RWPE2 (cell line): ENCODE results near the gene PTCD2.

Source experiments
- ATAC-seq: fragments of 200-7000 bp; cut with Tn5 transposase; 3 replicates; pipeline ENCODE4 v1.9.1; 2021; ENCODE audit warnings: low read depth
- DNase-seq: peaks from one replicate; pipeline ENCODE4 v3.0.0-alpha.2; 2020; ENCODE audit warnings: low spot score
- H3K27ac ChIP-seq: fragments of 450-650 bp; 2 replicates; pipeline ENCODE4 v1.5.1; 2017; ENCODE audit warnings: mild to moderate bottlenecking; ENCODE audit not compliant: poor library complexity, severe bottlenecking
- H3K27me3 ChIP-seq: fragments of 250-450 bp; sonication (Bioruptor Pico); 2 replicates; pipeline ENCODE4 v1.5.1; 2021; ENCODE audit warnings: mild to moderate bottlenecking, moderate library complexity; ENCODE audit not compliant: insufficient read depth, poor library complexity, severe bottlenecking
- H3K36me3 ChIP-seq: fragments of 250-450 bp; sonication (Bioruptor Pico); 2 replicates; pipeline ENCODE4 v1.5.1; 2020; ENCODE audit warnings: low read depth, mild to moderate bottlenecking, moderate library complexity
- H3K4me1 ChIP-seq: fragments of 250-450 bp; sonication (Bioruptor Pico); 2 replicates; pipeline ENCODE4 v1.5.1; 2021; ENCODE audit warnings: mild to moderate bottlenecking, moderate library complexity; ENCODE audit not compliant: insufficient read depth, poor library complexity, severe bottlenecking
- H3K4me3 ChIP-seq: fragments of 250-450 bp; sonication (Bioruptor Pico); 2 replicates; pipeline ENCODE4 v1.5.1; 2021; ENCODE audit warnings: mild to moderate bottlenecking, moderate library complexity; ENCODE audit not compliant: severe bottlenecking
- H3K9me3 ChIP-seq: fragments of 250-450 bp; sonication (Bioruptor Pico); 2 replicates; pipeline ENCODE4 v1.5.1; 2021; ENCODE audit warnings: mild to moderate bottlenecking, moderate library complexity; ENCODE audit not compliant: severe bottlenecking
- TF ChIP-seq, protein P1 (sequence below): fragments of 450-650 bp; IDR thresholded peaks from one replicate; pipeline ENCODE4 v1.5.1; 2017; ENCODE audit warnings: mild to moderate bottlenecking, moderate library complexity; ENCODE audit not compliant: poor library complexity, severe bottlenecking

Gene PTCD2

DNA sequence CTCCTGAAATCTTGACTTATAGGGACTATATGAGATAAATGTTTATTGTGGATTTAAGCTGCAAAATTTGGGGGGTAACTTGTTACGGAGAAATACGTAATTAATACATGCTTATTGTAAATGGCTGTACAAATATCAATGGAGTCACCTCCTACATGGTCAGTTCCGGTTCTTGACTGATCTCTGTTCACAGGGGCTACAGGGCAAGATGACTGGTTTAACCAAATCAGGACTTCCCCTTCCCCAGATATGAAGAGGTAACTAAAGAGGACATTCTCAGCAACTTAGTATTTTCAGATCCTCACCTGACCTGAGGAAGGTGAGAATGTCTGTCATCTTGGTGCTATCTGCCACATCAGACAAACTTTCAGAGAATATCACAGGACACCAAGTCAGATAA is 54.7 kb downstream of the PTCD2 start:
- ATAC-seq = no peak
- Histone ChIP-seq H3K9me3 (no peaks in the 10 kb centered on the region), H3K4me1 (peaks cover 20% of the 10 kb centered on the region)

DNA sequence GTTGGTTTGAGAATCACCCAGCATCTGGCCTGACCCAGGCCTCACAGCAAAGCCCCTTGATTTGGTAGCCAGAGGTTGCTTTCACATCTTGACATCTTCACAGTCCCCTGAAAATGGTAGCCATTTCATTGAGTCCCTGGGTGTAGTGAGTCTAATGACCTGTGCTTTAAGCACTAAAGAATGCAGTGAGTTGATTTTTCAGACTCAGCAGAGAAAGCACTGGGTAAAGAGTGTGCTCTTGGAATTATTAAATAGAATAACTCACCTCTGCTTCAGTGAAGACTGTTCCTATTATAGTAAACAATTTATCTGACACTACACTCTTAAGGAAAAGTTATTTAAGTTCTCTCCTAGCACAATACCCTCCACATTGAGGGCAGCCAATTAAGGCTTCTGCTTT is 56.2 kb downstream of the PTCD2 start:
- Histone ChIP-seq H3K9me3 (no peaks in the 10 kb centered on the region), H3K4me3 (no peak overlapping the region), H3K4me1 (peaks cover 35% of the 10 kb centered on the region), H3K36me3 (no peaks in the 10 kb centered on the region), H3K27ac (no peak overlapping the region), H3K27me3 (no peaks in the 10 kb centered on the region)
- DNase-seq = no peak
- TF ChIP-seq, protein P1, sequence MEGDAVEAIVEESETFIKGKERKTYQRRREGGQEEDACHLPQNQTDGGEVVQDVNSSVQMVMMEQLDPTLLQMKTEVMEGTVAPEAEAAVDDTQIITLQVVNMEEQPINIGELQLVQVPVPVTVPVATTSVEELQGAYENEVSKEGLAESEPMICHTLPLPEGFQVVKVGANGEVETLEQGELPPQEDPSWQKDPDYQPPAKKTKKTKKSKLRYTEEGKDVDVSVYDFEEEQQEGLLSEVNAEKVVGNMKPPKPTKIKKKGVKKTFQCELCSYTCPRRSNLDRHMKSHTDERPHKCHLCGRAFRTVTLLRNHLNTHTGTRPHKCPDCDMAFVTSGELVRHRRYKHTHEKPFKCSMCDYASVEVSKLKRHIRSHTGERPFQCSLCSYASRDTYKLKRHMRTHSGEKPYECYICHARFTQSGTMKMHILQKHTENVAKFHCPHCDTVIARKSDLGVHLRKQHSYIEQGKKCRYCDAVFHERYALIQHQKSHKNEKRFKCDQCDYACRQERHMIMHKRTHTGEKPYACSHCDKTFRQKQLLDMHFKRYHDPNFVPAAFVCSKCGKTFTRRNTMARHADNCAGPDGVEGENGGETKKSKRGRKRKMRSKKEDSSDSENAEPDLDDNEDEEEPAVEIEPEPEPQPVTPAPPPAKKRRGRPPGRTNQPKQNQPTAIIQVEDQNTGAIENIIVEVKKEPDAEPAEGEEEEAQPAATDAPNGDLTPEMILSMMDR = no peak
- no peak for ATAC-seq

More for the DNA sequence above, 54.7 kb downstream of the PTCD2 start:
- TF ChIP-seq, protein P1 = no peak
- H3K36me3 ChIP-seq = no peaks in the 10 kb centered on the region
- H3K27me3 ChIP-seq = no peaks in the 10 kb centered on the region
- H3K4me3 ChIP-seq = no peak overlapping the region
- H3K27ac ChIP-seq = no peak overlapping the region
- no peak for DNase-seq

DNA sequence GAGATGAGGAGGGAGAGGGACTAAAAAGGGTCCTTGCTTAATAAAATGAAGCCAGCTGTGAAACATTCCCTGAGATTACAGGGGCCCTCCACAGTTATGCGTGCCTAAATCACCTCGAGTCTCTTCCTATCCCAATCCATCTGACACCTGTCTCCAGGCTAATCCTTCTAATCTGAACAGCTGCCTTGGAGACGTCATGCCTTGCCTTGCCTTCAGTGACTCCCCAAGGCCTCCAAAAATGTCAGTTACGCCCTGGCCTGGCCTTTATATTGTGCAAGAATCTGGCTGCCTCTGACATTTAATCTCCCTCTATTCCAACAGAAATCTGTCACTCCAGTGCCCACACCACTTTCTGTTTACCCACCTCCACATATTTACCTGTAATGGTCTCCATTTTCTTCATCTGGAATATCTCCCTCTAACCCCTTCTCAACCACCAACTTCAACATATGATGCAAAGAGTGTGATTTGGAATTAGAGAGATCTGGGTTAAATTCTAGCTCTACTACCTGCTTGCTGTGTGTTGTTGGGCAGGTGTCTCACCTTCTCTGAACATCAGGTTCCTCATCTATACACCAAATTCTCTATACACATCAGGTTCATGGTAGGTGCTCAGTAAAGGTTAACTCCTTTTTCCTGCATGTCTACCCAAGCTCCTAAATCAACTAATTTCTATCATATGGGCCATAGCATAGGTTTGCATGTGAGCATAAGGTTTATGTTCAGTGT is 57.9 kb downstream of the PTCD2 start:
- TF ChIP-seq, protein P1 = no peak
- DNase-seq = no peak
- peak; percentile 31; the same call in 2 of the 3 replicates for ATAC-seq
- Histone ChIP-seq H3K27ac (peak overlapping the region; percentile 83), H3K4me3 (no peak overlapping the region), H3K27me3 (no peaks in the 10 kb centered on the region), H3K36me3 (no peaks in the 10 kb centered on the region), H3K4me1 (peaks cover 40% of the 10 kb centered on the region), H3K9me3 (no peaks in the 10 kb centered on the region)

DNA sequence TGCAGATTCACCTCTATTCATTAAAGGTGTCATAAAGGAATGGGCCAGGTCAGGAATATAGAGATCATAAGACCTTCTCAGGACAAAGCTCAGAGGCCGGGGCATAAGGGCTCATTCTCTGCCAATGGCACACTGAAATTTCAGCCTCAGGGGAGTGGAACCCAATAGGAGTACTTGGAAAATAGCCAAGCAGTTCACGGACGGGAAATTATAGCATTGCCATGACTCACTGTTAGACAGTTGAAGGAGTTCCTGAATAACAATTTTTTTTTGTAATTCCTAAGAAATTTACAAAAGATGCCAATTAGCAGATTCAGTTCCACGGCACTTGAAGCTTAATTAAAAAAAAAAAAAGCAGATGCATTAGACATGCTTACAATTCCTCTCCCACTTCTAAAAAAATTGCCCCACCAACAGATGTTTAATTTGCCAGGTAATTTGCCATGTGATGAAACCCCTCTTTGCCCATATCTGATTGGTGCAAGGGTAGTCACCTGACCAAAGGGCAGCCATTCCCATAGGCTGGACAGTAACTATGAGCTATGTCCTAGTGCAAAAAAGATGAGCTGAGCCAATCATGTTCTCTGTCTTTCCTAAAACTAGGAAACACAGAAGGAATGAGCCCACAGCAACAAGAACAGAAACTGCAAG is 58.6 kb downstream of the PTCD2 start:
- TF ChIP-seq, protein P1 = no peak
- H3K27ac ChIP-seq = peak overlapping the region; percentile 83
- no peaks in the 10 kb centered on the region for H3K9me3 ChIP-seq
- ATAC-seq (peak; percentile 80), DNase-seq (no peak)
- H3K4me3 ChIP-seq = no peak overlapping the region
- H3K27me3 ChIP-seq = no peaks in the 10 kb centered on the region
- peaks cover 46% of the 10 kb centered on the region for H3K4me1 ChIP-seq
- H3K36me3 ChIP-seq = no peaks in the 10 kb centered on the region

DNA sequence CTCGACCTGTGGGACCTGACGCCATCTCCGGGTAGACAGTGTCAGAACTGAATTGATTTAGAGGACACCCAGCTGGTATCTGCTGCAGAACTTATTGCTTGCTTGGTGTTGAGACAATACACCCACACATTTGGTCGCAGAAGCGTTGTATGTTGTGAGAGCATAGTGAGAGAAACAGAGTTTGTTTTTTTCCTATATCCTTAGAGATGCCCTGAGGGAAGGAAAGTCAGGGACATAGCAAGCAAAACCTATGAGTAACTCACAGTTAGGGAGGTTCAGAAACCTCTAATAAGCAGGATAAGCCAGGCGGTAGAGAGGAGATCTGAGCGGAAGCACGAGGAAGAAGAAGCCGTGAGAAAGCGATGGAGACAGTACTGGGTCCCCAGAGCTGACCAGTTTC is 59.8 kb downstream of the PTCD2 start:
- H3K27ac ChIP-seq = peak overlapping the region; percentile 83
- TF ChIP-seq, protein P1 = no peak

More for the DNA sequence above, 59.8 kb downstream of the PTCD2 start:
- Histone ChIP-seq H3K9me3 (no peaks in the 10 kb centered on the region), H3K27me3 (no peaks in the 10 kb centered on the region), H3K36me3 (no peaks in the 10 kb centered on the region), H3K4me1 (peaks cover 46% of the 10 kb centered on the region), H3K4me3 (no peak overlapping the region)
- DNase-seq = no peak
- peak; percentile 52 for ATAC-seq
